Progenitor cell of endocrine pancreas (in vitro differentiated cells): ENCODE data around the gene SLC48A1. TPM values are rescaled to one million over a fixed set of nuclear protein-coding genes. Genes with fewer than 3 reads are reported as not detected.

Experiments
- DNase-seq: peaks from one replicate; pipeline ENCODE4 v3.0.0; 2021; ENCODE audit warnings: low spot score; ENCODE audit not compliant: unreplicated experiment
- H3K27ac Mint-ChIP-seq: 2 replicates; pipeline ENCODE4 v1.8.0; 2021; ENCODE audit warnings: mild to moderate bottlenecking, moderate library complexity, mixed read lengths
- H3K27me3 Mint-ChIP-seq: 2 replicates; pipeline ENCODE4 v1.8.0; 2021; ENCODE audit warnings: mixed read lengths
- H3K36me3 Mint-ChIP-seq: 2 replicates; pipeline ENCODE4 v1.8.0; 2022; ENCODE audit warnings: mixed read lengths; ENCODE audit not compliant: insufficient read depth
- H3K4me1 Mint-ChIP-seq: 2 replicates; pipeline ENCODE4 v1.8.0; 2021; ENCODE audit warnings: low read depth, mixed read lengths
- H3K4me3 Mint-ChIP-seq: 2 replicates; pipeline ENCODE4 v1.8.0; 2021; ENCODE audit warnings: low read depth, mild to moderate bottlenecking, moderate library complexity, mixed read lengths
- H3K9me3 Mint-ChIP-seq: 2 replicates; pipeline ENCODE4 v1.8.0; 2021; ENCODE audit warnings: low read depth, mixed read lengths
- total RNA-seq: library from RNA; stranded (reverse); gene quantifications from 2 replicates; pipeline ENCODE4 v1.2.1, GENCODE V29; 2021
- TF ChIP-seq, protein P1 (sequence below): fragments of 200-600 bp; sonication (generic); IDR thresholded peaks from one replicate; pipeline ENCODE4 v1.5.0; 2021; ENCODE audit warnings: antibody characterized with exemption, mild to moderate bottlenecking; ENCODE audit not compliant: unreplicated experiment

SLC48A1 gene
- total RNA-seq, 1 donor from 2014 or later, result 15.1 TPM

DNA sequence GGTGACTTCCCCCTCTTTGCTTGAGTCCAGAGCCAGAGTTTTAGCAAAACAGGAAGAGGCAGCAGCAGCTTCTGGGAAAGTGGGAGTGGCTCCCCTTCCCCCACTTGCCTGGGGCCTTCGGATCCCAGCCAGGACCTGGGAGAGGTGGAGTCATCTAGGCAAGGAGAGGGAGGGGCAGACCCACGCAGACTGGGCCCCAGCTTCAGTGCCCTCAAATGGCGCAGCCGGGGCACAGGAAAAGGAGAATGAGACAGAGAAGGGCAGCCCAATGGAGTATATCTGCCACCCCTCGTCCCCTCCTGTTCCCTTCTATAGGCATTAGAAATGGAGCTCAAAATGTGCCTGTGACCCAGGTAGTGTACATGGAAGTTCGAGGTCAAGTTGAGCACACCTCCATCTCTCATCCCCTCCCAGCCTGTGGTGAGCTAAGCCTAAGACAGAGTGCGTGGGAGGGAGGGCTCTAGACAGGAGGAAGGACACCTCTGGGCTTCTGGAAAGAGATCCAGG is 56.0 kb downstream of the SLC48A1 start:
- no peaks in the 10 kb centered on the region for H3K36me3 Mint-ChIP-seq
- no peaks in the 10 kb centered on the region for H3K9me3 Mint-ChIP-seq
- peaks cover 4% of the 10 kb centered on the region for H3K27me3 Mint-ChIP-seq
- no peak overlapping the region for H3K4me3 Mint-ChIP-seq
- no peak for DNase-seq
- H3K4me1 Mint-ChIP-seq, result peaks cover 3% of the 10 kb centered on the region
- H3K27ac Mint-ChIP-seq, result no peak overlapping the region
- TF ChIP-seq, protein P1, sequence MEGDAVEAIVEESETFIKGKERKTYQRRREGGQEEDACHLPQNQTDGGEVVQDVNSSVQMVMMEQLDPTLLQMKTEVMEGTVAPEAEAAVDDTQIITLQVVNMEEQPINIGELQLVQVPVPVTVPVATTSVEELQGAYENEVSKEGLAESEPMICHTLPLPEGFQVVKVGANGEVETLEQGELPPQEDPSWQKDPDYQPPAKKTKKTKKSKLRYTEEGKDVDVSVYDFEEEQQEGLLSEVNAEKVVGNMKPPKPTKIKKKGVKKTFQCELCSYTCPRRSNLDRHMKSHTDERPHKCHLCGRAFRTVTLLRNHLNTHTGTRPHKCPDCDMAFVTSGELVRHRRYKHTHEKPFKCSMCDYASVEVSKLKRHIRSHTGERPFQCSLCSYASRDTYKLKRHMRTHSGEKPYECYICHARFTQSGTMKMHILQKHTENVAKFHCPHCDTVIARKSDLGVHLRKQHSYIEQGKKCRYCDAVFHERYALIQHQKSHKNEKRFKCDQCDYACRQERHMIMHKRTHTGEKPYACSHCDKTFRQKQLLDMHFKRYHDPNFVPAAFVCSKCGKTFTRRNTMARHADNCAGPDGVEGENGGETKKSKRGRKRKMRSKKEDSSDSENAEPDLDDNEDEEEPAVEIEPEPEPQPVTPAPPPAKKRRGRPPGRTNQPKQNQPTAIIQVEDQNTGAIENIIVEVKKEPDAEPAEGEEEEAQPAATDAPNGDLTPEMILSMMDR, result no peak

DNA sequence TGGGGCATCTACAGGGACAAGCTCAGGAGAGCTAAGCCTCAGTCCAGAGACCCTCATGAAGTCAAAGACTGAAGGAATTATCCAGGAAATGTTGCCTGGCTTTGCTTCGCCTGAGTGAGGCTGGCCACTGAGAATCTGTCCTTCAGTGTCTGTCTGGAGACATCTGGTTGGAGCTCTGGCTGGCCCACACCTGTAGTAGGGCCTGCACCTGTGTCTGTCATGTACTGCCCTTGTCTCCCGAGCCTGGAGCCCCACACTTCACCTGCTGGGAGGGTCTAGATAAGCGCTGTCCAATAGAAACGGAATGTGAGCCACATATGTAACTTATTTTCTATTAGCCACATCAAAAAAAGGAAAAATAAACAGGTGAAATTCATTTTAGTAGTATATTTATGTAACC is 56.5 kb downstream of the SLC48A1 start:
- TF ChIP-seq, protein P1, result no peak
- peaks cover 3% of the 10 kb centered on the region for H3K4me1 Mint-ChIP-seq
- DNase-seq, result no peak
- peaks cover 4% of the 10 kb centered on the region for H3K27me3 Mint-ChIP-seq
- H3K27ac Mint-ChIP-seq, result no peak overlapping the region
- H3K36me3 Mint-ChIP-seq, result no peaks in the 10 kb centered on the region
- no peaks in the 10 kb centered on the region for H3K9me3 Mint-ChIP-seq
- H3K4me3 Mint-ChIP-seq, result no peak overlapping the region

Other genes with a start within 250 kb of the SLC48A1 start
- gene RPAP3, start 67.2 kb upstream of the SLC48A1 start, total RNA-seq, result 36.4 and 39.8 TPM in 2 replicates
- not detected in 2 replicates for gene ENDOU, start 47.7 kb upstream of the SLC48A1 start, total RNA-seq
- gene RAPGEF3, start 14.4 kb upstream of the SLC48A1 start, total RNA-seq, result 1.2 and 1.7 TPM in 2 replicates
- gene HDAC7, start 46.7 kb downstream of the SLC48A1 start, total RNA-seq, result 80.0 and 81.0 TPM in 2 replicates
- 0.31 and 0.38 TPM in 2 replicates for gene VDR, start 131.8 kb downstream of the SLC48A1 start, total RNA-seq
- gene TMEM106C, start 190.4 kb downstream of the SLC48A1 start, total RNA-seq, result 76.1 and 83.9 TPM in 2 replicates
- gene COL2A1, start 231.2 kb downstream of the SLC48A1 start, total RNA-seq, result 424 and 446 TPM in 2 replicates